ENCODE data around the gene PER3. TPM values are rescaled to one million over a fixed set of nuclear protein-coding genes. Genes with fewer than 3 reads are reported as not detected.

The PER3 gene
- total and polyA plus RNA-seq, 2 donors from 2014 or later: 5.1 to 23.8 TPM

DNA sequence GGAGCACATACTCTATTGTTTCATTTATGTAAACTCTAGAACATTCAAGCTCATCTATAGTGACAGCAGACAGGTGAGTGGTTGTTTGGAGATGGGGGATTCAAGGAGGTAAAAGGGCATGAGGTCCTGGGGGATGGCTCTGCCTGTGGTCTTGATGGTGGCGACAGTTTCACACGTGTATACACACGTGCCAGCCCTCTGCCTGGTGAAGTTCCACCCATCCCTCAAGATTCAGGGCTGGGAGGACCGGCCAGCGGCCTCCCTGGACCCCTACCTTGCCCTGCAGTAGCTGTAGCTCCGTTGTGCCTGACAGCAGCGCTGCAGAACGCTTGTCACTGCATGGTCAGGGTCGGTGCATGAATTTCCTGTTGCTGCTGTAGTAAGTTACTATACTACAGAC lies 107.7 kb downstream of the PER3 start:
- intact Hi-C loops (cut with DNase I): no loop called here
- Histone ChIP-seq H3K9ac (ENCODE audit: low read length in 3 of 3) (no peak overlapping the region), H3K36me3 (ENCODE audit: control insufficient read depth in 2 of 3, insufficient read depth in 3 of 3, low read length in 3 of 3) (no peaks in the 10 kb centered on the region), H3K4me3 (ENCODE audit: low read length in 3 of 3) (no peak overlapping the region), H3K27me3 (ENCODE audit: control insufficient read depth, insufficient read depth, low read length) (no peaks in the 10 kb centered on the region), H3K27ac (ENCODE audit: low read depth in 2 of 2, low read length in 2 of 2) (no peak overlapping the region), H3K9me3 (ENCODE audit: control insufficient read depth in 2 of 3, insufficient read depth in 1 of 3, low read length in 3 of 3) (no peaks in the 10 kb centered on the region), H3K4me1 (ENCODE audit: control insufficient read depth in 2 of 3, insufficient read depth in 2 of 3, low read depth in 1 of 3, low read length in 3 of 3) (no peaks in the 10 kb centered on the region)
- DNase-seq: no peak
- TF ChIP-seq, protein P1, sequence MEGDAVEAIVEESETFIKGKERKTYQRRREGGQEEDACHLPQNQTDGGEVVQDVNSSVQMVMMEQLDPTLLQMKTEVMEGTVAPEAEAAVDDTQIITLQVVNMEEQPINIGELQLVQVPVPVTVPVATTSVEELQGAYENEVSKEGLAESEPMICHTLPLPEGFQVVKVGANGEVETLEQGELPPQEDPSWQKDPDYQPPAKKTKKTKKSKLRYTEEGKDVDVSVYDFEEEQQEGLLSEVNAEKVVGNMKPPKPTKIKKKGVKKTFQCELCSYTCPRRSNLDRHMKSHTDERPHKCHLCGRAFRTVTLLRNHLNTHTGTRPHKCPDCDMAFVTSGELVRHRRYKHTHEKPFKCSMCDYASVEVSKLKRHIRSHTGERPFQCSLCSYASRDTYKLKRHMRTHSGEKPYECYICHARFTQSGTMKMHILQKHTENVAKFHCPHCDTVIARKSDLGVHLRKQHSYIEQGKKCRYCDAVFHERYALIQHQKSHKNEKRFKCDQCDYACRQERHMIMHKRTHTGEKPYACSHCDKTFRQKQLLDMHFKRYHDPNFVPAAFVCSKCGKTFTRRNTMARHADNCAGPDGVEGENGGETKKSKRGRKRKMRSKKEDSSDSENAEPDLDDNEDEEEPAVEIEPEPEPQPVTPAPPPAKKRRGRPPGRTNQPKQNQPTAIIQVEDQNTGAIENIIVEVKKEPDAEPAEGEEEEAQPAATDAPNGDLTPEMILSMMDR (IDR thresholded peaks at IDR 0.05; ENCODE audit: borderline replicate concordance, extremely low read depth, insufficient read depth): no peak
- FAIRE-seq: no peak

GRCh38 chr1:7893529-7894180 lies 109.6 kb downstream of the PER3 start:
- H3K4me1 ChIP-seq (ENCODE audit: control insufficient read depth in 2 of 3, insufficient read depth in 2 of 3, low read depth in 1 of 3, low read length in 3 of 3): no peaks in the 10 kb centered on the region
- FAIRE-seq (no peak), DNase-seq (no peak)
- TF ChIP-seq, protein P1 (IDR thresholded peaks at IDR 0.05; ENCODE audit: borderline replicate concordance, extremely low read depth, insufficient read depth): no peak
- no peaks in the 10 kb centered on the region for H3K27me3 ChIP-seq (ENCODE audit: control insufficient read depth, insufficient read depth, low read length)
- intact Hi-C loops (cut with DNase I): no loop called here
- no peak overlapping the region for H3K9ac ChIP-seq (ENCODE audit: low read length in 3 of 3)
- H3K4me3 ChIP-seq (ENCODE audit: low read length in 3 of 3): no peak overlapping the region
- no peak overlapping the region for H3K27ac ChIP-seq (ENCODE audit: low read depth in 2 of 2, low read length in 2 of 2)
- H3K9me3 ChIP-seq (ENCODE audit: control insufficient read depth in 2 of 3, insufficient read depth in 1 of 3, low read length in 3 of 3): no peaks in the 10 kb centered on the region
- H3K36me3 ChIP-seq (ENCODE audit: control insufficient read depth in 2 of 3, insufficient read depth in 3 of 3, low read length in 3 of 3): no peaks in the 10 kb centered on the region

Other genes starting within 250 kb of the PER3 start
- gene VAMP3, start 13.0 kb upstream of the PER3 start, total RNA-seq: 93.8 TPM
- 69.7 TPM for gene VAMP3, start 13.0 kb upstream of the PER3 start, polyA plus RNA-seq (ENCODE audit: insufficient read depth, low read depth, low replicate concordance)
- 0.72 TPM for gene UTS2, start 68.8 kb downstream of the PER3 start, total RNA-seq
- not detected for gene UTS2, start 68.8 kb downstream of the PER3 start, polyA plus RNA-seq (ENCODE audit: insufficient read depth, low read depth, low replicate concordance)
- gene TNFRSF9, start 156.5 kb downstream of the PER3 start, total RNA-seq: 0.54 TPM
- gene TNFRSF9, start 156.5 kb downstream of the PER3 start, polyA plus RNA-seq (ENCODE audit: insufficient read depth, low read depth, low replicate concordance): not detected
- gene PARK7, start 177.4 kb downstream of the PER3 start, total RNA-seq: 239 TPM
- gene PARK7, start 177.4 kb downstream of the PER3 start, polyA plus RNA-seq (ENCODE audit: insufficient read depth, low read depth, low replicate concordance): 481 TPM
- 71.3 TPM for gene ERRFI1, start 242.0 kb downstream of the PER3 start, total RNA-seq
- 25.0 TPM for gene ERRFI1, start 242.0 kb downstream of the PER3 start, polyA plus RNA-seq (ENCODE audit: insufficient read depth, low read depth, low replicate concordance)